ENCODE results near the gene WNT9B. TPM values are rescaled to one million over a fixed set of nuclear protein-coding genes. Genes with fewer than 3 reads are reported as not detected.

The WNT9B gene
- total and polyA plus RNA-seq, 2 of the 13 experiments (the other 11 are each of a cell fraction or from before 2014, with no cell fraction given): not detected

DNA sequence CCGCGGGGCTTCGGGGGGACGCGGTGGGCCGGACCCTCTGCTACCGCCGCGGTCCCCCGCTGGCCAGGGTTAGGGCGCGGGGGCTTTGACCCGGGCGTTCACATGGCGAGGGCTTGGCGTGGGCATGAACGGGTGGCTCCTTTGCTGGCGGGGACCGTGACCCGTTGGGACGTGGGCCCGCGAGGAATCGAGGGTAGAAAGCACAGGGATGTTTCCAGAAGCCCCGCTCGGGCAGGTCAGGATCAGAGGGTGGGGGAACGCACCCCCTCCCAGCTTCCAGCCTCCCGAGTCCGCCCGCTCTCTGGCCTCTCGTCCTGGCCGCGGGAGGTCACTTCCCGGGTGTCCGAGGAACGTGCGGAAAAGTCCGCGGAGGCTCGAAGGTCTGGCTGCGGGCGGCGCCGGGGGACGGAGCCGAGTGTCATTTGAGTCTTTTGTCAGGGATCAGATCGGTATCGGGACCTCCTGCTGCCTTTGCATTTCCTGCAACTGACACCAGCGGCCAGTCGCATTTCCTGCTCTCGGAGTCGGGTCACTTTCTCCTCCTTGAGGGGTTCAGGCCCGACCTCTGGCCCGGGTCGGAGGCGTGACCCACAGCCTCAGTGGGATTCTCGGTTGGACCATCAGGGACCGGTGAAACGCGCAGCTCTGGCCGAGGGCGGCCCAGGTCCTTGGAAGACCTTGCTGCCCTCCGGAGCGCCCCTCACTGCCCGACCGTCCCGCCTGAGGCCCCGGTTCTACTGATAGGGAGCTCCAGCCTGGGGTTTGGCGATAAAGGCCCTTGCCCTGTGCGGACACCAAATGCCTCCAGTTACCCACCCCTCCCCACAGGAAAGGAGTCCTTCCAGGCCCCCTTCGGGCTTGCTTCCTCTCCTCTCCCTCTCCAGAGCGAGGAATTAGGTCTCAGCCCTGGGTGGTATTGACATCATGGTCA, 32.2 kb upstream of the WNT9B start (continued):
- TF ChIP-seq, protein P1, sequence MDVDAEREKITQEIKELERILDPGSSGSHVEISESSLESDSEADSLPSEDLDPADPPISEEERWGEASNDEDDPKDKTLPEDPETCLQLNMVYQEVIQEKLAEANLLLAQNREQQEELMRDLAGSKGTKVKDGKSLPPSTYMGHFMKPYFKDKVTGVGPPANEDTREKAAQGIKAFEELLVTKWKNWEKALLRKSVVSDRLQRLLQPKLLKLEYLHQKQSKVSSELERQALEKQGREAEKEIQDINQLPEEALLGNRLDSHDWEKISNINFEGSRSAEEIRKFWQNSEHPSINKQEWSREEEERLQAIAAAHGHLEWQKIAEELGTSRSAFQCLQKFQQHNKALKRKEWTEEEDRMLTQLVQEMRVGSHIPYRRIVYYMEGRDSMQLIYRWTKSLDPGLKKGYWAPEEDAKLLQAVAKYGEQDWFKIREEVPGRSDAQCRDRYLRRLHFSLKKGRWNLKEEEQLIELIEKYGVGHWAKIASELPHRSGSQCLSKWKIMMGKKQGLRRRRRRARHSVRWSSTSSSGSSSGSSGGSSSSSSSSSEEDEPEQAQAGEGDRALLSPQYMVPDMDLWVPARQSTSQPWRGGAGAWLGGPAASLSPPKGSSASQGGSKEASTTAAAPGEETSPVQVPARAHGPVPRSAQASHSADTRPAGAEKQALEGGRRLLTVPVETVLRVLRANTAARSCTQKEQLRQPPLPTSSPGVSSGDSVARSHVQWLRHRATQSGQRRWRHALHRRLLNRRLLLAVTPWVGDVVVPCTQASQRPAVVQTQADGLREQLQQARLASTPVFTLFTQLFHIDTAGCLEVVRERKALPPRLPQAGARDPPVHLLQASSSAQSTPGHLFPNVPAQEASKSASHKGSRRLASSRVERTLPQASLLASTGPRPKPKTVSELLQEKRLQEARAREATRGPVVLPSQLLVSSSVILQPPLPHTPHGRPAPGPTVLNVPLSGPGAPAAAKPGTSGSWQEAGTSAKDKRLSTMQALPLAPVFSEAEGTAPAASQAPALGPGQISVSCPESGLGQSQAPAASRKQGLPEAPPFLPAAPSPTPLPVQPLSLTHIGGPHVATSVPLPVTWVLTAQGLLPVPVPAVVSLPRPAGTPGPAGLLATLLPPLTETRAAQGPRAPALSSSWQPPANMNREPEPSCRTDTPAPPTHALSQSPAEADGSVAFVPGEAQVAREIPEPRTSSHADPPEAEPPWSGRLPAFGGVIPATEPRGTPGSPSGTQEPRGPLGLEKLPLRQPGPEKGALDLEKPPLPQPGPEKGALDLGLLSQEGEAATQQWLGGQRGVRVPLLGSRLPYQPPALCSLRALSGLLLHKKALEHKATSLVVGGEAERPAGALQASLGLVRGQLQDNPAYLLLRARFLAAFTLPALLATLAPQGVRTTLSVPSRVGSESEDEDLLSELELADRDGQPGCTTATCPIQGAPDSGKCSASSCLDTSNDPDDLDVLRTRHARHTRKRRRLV (CRISPR knock-in tag; IDR thresholded peaks at IDR 0.05): no peak
- TF ChIP-seq ZNF672 (CRISPR knock-in tag; IDR thresholded peaks at IDR 0.05) (no peak), HOXA5 (CRISPR knock-in tag; IDR thresholded peaks at IDR 0.05) (peak; percentile 52; the same call in 1 of the 2 replicates), PPARG (CRISPR knock-in tag; conservative IDR thresholded peaks at IDR 0.05) (no peak), NKX3-1 (CRISPR knock-in tag; IDR thresholded peaks at IDR 0.05) (no peak), ZNF235 (CRISPR knock-in tag; IDR thresholded peaks at IDR 0.05; ENCODE audit: borderline replicate concordance) (no peak), KAT8 (CRISPR knock-in tag; IDR thresholded peaks at IDR 0.05) (no peak), ZNF121 (CRISPR knock-in tag; IDR thresholded peaks at IDR 0.05) (no peak), IRF2 (CRISPR knock-in tag; IDR thresholded peaks at IDR 0.05) (no peak), CEBPB (IDR thresholded peaks at IDR 0.05; ENCODE audit: borderline replicate concordance, low read depth, low read length) (no peak), RARA (CRISPR knock-in tag; IDR thresholded peaks at IDR 0.05) (no peak; the same call in 1 of the 2 replicates), PHF5A (CRISPR knock-in tag; IDR thresholded peaks at IDR 0.05; ENCODE audit: low read depth, unreplicated experiment) (no peak), ZNF343 (CRISPR knock-in tag; IDR thresholded peaks at IDR 0.05) (no peak), WIZ (CRISPR knock-in tag; IDR thresholded peaks at IDR 0.05) (no peak)
- TF ChIP-seq, protein P2, sequence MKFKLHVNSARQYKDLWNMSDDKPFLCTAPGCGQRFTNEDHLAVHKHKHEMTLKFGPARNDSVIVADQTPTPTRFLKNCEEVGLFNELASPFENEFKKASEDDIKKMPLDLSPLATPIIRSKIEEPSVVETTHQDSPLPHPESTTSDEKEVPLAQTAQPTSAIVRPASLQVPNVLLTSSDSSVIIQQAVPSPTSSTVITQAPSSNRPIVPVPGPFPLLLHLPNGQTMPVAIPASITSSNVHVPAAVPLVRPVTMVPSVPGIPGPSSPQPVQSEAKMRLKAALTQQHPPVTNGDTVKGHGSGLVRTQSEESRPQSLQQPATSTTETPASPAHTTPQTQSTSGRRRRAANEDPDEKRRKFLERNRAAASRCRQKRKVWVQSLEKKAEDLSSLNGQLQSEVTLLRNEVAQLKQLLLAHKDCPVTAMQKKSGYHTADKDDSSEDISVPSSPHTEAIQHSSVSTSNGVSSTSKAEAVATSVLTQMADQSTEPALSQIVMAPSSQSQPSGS (CRISPR knock-in tag; IDR thresholded peaks at IDR 0.05): no peak
- TF ChIP-seq, protein P3, sequence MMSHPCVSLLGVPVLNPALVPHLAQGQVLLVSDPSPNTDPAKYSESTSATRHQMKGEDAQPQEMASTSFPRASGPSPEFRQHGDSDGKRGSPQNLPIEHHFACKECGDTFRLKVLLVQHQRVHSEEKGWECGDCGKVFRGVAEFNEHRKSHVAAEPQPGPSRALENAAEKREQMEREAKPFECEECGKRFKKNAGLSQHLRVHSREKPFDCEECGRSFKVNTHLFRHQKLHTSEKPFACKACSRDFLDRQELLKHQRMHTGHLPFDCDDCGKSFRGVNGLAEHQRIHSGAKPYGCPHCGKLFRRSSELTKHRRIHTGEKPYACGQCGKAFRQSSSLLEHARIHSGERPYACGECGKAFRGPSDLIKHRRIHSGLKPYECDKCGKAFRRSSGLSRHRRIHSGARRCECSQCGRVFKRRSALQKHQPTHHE (CRISPR knock-in tag; IDR thresholded peaks at IDR 0.05; ENCODE audit: borderline replicate concordance): no peak
- TF ChIP-seq, protein P4, sequence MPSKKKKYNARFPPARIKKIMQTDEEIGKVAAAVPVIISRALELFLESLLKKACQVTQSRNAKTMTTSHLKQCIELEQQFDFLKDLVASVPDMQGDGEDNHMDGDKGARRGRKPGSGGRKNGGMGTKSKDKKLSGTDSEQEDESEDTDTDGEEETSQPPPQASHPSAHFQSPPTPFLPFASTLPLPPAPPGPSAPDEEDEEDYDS (CRISPR knock-in tag; IDR thresholded peaks at IDR 0.05): no peak
